Measurements from ENCODE around the gene ABCA3.

DNA sequence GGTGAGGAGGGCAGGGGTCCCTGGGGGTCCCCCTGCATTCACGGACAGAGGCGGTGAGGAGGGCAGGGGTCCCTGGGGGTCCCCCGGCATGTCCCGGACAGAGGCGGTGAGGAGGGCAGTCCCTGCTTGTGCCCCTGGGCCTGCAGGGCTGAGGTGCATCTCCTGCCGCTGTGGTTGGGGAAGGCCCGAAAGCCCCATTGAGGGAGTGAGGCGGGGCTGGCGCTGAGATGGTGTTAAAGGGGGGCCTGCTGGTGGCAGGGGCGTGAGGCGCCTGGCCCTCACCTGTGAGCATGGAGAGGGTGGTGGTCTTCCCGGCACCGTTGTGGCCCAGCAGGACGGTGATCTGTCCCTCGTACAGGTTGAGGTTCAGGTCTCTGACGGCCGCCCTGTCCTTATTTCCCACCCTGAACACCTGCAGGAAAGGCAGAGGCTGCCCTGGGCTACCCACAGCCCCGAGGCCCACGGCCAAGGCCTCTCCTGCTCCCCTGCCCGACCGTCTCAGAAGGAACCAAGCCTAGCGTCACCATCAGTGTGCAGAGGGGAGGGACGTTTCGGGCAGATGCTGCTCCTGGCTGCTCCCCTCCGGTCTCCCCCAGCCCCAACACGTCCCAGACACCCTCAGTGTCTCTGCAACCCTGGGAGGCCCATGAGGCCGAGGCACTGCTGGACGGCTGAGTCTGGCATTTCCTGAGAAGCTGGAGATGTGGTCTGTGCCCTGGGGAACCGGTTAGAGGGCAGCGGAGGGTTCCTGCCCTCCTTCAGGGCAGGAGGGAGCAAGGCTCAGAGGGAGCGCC lies 41.2 kb downstream of the ABCA3 start:
- TF ChIP-seq, protein P1, sequence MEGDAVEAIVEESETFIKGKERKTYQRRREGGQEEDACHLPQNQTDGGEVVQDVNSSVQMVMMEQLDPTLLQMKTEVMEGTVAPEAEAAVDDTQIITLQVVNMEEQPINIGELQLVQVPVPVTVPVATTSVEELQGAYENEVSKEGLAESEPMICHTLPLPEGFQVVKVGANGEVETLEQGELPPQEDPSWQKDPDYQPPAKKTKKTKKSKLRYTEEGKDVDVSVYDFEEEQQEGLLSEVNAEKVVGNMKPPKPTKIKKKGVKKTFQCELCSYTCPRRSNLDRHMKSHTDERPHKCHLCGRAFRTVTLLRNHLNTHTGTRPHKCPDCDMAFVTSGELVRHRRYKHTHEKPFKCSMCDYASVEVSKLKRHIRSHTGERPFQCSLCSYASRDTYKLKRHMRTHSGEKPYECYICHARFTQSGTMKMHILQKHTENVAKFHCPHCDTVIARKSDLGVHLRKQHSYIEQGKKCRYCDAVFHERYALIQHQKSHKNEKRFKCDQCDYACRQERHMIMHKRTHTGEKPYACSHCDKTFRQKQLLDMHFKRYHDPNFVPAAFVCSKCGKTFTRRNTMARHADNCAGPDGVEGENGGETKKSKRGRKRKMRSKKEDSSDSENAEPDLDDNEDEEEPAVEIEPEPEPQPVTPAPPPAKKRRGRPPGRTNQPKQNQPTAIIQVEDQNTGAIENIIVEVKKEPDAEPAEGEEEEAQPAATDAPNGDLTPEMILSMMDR (conservative IDR thresholded peaks at IDR 0.05; ENCODE audit: low read depth, low read length): no peak
- TF ChIP-seq EZH2 (IDR thresholded peaks at IDR 0.05; ENCODE audit: borderline replicate concordance, low read depth, low read length, poor library complexity, severe bottlenecking): no peak
